GM18870 (cell line): Measurements from ENCODE around the gene COL6A6.
"Not testable (repeated sequence)": the region's sequence is repeated elsewhere in the genome, so short reads cannot be mapped to it uniquely, and the experiment has no call there.

ENCODE experiments used
- ATAC-seq: cut with Tn5 transposase; IDR thresholded peaks from one replicate; pipeline ENCODE4 v1.9.1; 2021; ENCODE audit warnings: moderate library complexity; ENCODE audit not compliant: unreplicated experiment

Gene COL6A6

DNA sequence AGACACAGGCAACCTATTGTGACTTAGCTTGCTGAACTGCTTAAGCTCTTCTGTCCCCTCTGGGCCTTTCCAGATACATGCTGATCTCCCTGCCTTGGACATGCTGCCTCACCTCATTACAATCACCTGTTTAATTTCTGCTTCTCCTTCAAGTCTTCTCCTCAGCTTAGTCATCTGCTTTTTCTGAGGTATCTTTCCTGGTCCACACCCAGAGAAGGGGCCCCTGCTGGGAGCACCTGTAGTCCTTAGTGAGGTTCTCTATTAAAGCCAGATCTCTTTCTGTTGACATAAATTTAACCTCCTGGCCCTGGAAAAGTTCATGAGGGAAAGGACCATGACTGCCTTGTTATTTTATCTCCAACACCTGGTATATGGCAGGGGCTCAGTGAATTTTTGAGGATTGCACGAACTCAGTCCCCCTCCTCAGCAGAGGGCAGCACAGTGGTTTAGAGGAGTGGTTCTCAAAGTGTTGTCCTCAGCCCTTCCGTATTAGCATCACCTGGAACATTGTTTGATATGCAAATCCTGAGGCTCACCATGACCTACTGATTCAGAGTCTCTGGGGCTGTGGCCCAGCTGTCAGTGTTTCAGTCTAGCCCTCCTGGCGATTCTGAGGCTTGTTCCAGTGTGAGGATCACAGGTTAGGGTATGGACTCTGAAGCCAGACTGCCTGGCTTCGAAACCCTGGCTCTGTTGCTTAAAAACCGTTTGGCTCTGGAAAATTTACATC lies 12.7 kb downstream of the COL6A6 start:
- ATAC-seq = no peak

DNA sequence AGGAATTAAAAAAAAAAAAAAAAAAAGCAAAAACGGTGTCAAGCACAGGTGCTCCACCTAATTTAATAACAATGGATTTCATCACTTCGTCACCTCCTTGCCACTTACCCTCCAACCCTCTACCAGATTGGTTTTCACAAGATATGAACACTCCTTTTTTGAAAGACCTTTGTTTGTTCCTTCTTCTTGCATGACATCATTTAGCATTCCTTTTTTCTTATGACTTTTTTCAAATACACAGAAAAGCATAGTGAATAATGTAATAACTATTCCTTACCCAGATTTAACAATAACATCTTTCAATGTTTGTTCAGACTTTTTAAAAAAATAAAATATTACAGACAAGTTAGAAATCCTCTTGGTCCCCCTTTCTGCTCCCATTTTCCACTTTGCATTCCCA lies 16.3 kb downstream of the COL6A6 start:
- no peak for ATAC-seq

DNA sequence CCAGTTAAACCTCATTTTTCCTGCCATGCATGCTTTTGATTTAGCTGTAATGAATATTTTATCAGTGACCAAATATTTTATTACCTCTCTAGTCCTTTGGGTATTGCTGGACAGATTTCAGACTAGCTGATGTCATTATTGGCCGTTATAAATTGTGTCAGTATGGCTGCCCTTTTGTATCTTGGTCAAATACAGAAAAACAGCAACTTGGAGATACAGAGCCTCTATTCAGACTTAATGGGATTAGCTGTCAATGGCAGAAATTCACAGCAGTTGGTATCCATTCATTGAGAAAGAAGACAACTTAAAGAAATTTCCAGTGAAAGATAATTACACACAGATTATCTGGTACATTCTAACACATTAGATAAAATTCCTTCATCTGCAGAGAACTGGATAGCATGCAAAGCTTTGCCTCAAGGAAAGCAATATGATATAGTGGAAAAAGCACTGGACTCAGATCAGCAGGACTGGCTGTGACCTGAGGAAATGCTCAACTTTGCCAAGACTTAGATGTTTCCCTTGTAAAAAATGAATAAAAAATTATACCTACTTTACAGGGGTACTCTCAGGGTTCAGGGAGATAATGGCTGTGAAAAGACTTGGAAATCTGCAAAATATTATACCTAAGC lies 20.8 kb downstream of the COL6A6 start:
- ATAC-seq = no peak

DNA sequence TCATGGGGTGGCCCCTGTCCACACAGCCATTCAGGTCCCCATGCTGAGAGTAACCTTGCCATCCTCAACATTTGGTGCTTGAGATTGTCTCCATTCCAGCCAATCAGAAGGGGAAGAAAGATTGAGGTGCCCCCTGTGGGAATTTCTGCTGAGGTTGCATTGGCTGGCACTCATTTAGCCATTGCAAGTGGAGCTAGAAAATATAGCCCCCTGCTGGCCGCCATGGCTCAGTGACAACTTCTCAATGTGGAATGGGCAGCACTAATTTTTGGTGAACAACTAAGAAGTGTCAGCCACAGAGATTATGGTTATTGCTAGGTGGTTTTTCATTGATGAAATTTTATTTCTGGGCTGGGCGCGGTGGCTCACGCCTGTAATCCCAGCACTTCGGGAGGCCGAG lies 22.0 kb downstream of the COL6A6 start:
- no peak for ATAC-seq

DNA sequence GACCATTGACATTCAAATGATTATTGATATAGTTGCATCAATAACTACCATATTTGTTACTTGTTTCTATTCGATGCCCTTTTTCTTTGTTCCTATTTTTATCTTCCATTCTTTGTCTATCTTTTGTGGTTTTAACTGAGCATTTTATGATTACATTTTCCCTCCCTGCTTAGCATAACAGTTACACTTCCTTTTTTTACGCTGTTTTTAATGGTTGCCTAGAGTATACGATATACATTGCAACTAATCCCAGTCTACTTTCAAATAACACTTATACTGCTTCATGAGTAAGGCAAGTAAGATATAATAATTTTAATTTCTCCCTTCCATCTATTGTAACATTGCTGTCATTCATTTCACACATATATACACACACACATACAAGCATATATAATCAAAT lies 26.3 kb downstream of the COL6A6 start:
- ATAC-seq = no peak

DNA sequence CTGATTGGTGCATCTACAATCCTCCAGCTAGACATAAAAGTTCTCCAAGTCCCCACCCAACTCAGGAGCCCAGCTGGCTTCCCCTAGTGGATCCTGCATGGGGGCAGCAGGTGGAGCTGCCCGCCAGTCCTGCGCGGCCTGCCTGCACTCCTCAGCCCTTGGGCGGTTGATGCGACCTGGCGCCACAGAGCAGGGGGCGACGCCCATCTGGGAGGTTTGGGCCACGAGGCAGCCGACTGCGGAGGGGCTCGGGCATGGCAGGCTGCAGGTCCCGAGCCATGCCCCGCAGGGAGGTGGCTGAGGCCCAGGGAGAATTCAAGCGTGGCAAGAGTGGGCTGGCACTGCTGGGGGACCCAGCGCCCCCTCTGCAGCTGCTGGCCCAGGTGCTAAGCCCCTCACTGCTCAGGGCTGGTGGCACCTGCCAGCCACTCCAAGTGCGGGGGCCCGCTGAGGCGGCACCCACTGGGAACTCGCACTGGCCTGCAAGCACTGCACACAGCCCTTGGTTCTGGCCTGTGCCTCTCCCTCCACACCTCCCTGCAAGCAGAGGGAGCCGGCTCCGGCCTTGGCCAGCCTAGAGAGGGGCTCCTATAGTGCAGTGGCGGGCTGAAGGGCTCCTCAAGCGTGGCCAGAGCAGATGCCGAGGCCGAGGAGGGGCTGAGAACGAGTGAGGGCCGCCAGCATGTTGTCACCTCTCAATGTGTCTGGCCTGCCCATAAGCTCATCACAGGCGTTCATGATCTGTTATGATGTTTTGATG lies 30.1 kb downstream of the COL6A6 start:
- ATAC-seq = no peak

DNA sequence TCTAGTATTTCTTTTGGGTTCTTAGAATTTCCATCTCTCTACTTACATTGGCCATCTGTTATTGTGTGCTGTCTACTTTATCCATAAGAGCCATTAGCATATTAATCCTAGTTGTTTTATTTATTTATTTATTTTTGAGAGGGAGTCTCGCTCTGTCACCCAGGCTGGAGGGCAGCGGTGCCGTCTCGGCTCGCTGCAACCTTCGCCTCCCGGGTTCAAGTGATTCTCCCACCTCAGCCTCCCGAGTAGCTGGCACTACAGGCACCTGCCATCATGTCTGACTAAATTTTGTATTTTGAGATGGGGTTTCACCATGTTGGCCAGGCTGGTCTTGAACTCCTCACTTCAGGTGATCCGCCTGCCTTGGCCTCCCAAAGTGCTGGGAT lies 30.7 kb downstream of the COL6A6 start:
- ATAC-seq = not testable (repeated sequence)

DNA sequence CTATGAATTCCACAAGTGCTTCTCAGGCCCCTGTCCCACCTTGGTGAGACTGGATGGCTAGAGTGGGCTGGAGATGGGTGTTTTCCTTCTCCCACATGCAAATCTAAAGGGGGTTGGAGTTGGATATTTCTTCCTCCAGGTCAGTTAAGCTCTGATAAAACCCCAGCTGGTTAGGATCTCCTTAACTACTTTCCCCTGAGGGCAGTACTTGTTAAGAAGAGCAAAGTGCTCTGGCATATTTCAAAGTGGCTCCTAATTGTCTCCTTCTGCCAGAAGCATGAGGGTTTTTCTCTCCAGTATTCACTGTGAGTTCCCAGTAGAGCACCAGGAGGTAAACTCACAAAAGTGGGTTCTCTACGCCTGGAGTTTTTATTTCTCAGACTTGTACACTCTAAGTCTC lies 31.4 kb downstream of the COL6A6 start:
- ATAC-seq = no peak

DNA sequence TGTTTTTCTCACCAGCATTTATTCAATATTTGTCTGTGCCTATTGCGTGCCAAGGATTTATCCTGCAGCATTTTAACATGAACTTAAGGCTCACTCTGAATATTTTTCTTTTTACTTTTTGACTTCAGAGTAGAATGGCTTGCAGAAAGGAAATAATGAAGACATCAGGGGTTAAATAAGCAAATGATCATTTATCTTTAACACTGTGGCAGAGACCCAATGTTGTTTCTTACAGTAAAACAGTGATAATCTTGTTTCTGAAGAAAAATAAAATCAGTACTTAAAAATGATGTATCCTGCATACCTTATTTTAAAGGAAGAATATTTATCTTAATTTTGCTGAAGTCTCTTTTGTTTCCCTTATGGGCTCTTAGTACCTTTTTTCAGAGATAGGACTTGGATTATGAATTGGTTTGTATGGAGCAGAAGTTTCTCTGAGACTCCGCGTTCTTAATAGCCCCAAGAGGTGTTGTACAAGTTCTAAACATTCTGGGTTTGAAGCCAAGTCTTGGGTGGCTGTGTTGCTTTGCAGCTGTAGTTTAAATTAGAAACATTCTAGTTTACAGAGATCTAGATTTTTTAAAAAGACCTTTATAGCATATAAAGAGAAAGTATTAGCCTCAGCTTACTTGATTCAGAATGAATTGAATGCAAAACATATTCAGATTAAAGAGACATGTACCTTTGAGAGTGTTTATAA lies 40.5 kb downstream of the COL6A6 start:
- ATAC-seq = no peak

DNA sequence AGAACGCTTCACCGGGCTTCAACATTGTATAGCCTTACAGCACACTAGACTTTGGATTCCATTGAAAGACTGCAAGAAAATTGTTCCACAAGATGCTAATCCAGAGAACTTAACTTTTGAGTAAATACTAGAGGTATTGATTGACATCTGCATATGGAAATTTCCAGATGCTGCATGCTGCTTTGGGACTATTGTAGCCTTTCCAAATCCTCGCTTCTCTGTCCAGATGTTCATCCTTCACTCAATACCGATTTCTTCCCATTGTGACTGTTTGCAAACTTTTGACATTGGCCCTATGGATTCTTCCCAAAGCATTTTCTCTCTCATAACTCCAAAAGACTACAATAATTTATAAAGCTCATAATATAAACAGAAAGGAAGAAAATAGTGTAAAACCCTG lies 41.4 kb downstream of the COL6A6 start:
- no peak for ATAC-seq

DNA sequence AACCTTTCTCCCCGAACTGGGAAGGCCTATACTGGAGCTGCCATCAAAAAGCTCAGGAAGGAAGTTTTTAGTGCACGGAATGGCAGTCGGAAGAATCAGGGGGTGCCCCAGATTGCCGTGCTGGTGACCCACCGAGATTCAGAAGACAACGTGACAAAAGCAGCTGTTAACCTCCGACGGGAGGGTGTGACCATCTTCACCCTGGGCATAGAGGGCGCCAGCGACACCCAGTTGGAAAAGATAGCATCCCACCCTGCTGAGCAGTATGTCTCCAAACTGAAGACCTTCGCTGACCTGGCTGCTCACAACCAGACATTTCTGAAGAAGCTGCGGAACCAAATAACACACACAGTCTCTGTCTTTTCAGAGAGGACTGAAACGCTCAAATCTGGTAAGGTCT lies 48.2 kb downstream of the COL6A6 start:
- no peak for ATAC-seq
